HEK293 (cell line): ENCODE data around the gene RAB36.
A peak's percentile ranks its signal among the peaks of the same experiment; 100 is the strongest.

Source experiments
- EGR2 ChIP-seq: fragments of 450-650 bp; formaldehyde crosslinking; IDR thresholded peaks from 2 replicates; pipeline ENCODE4 v1.5.1; 2016; ENCODE audit warnings: low read depth, missing biosample characterization, missing genetic modification characterization
- GFI1B ChIP-seq: fragments of 450-650 bp; formaldehyde crosslinking; IDR thresholded peaks from 2 replicates; pipeline ENCODE4 v1.5.1; 2016; ENCODE audit warnings: missing biosample characterization, missing genetic modification characterization
- HIC1 ChIP-seq: fragments of 450-650 bp; formaldehyde crosslinking; IDR thresholded peaks from 2 replicates; pipeline ENCODE4 v1.5.1; 2016; ENCODE audit warnings: missing biosample characterization, missing genetic modification characterization
- IKZF3 ChIP-seq: fragments of 450-650 bp; IDR thresholded peaks from 2 replicates; pipeline ENCODE4 v1.5.0; 2018; ENCODE audit warnings: missing biosample characterization, mild to moderate bottlenecking, missing genetic modification characterization, moderate library complexity
- KLF10 ChIP-seq: fragments of 450-650 bp; IDR thresholded peaks from 2 replicates; pipeline ENCODE4 v1.5.1; 2018; ENCODE audit warnings: missing biosample characterization, mild to moderate bottlenecking, missing genetic modification characterization
- KLF16 ChIP-seq: fragments of 450-650 bp; formaldehyde crosslinking; IDR thresholded peaks from 2 replicates; pipeline ENCODE4 v1.5.1; 2017; ENCODE audit warnings: missing biosample characterization, missing genetic modification characterization
- MZF1 ChIP-seq: fragments of 450-650 bp; formaldehyde crosslinking; IDR thresholded peaks from 2 replicates; pipeline ENCODE4 v1.5.1; 2017; ENCODE audit warnings: missing biosample characterization, missing genetic modification characterization, borderline replicate concordance
- OSR2 ChIP-seq: fragments of 450-650 bp; formaldehyde crosslinking; IDR thresholded peaks from 2 replicates; pipeline ENCODE4 v1.5.1; 2016; ENCODE audit warnings: missing biosample characterization, missing genetic modification characterization
- PRDM6 ChIP-seq: fragments of 450-650 bp; formaldehyde crosslinking; IDR thresholded peaks from 2 replicates; pipeline ENCODE4 v1.5.1; 2017; ENCODE audit warnings: missing biosample characterization, missing genetic modification characterization
- SCRT1 ChIP-seq: fragments of 450-650 bp; formaldehyde crosslinking; IDR thresholded peaks from 2 replicates; pipeline ENCODE4 v1.5.1; 2016; ENCODE audit warnings: missing biosample characterization, missing genetic modification characterization, borderline replicate concordance
- YY1 ChIP-seq: fragments of 450-650 bp; formaldehyde crosslinking; IDR thresholded peaks from 2 replicates; pipeline ENCODE4 v1.5.1; 2018; ENCODE audit warnings: missing biosample characterization, missing genetic modification characterization
- ZBTB44 ChIP-seq: fragments of 450-650 bp; IDR thresholded peaks from 2 replicates; pipeline ENCODE4 v1.5.1; 2018; ENCODE audit warnings: missing biosample characterization, mild to moderate bottlenecking, missing genetic modification characterization
- ZFHX2 ChIP-seq: fragments of 450-650 bp; formaldehyde crosslinking; conservative IDR thresholded peaks from 2 replicates; pipeline ENCODE4 v1.5.1; 2016; ENCODE audit warnings: missing biosample characterization, missing genetic modification characterization
- ZFP69B ChIP-seq: fragments of 450-650 bp; formaldehyde crosslinking; IDR thresholded peaks from 2 replicates; pipeline ENCODE4 v1.5.1; 2016; ENCODE audit warnings: missing biosample characterization, missing genetic modification characterization
- ZNF121 ChIP-seq: fragments of 450-650 bp; formaldehyde crosslinking; IDR thresholded peaks from 2 replicates; pipeline ENCODE4 v1.5.1; 2016; ENCODE audit warnings: missing biosample characterization, missing genetic modification characterization
- ZNF184 ChIP-seq: fragments of 450-650 bp; IDR thresholded peaks from 2 replicates; pipeline ENCODE4 v1.5.1; 2018; ENCODE audit warnings: missing biosample characterization, mild to moderate bottlenecking, missing genetic modification characterization
- ZNF202 ChIP-seq: fragments of 450-650 bp; formaldehyde crosslinking; IDR thresholded peaks from 2 replicates; pipeline ENCODE4 v1.5.1; 2016; ENCODE audit warnings: missing biosample characterization, missing genetic modification characterization, borderline replicate concordance
- ZNF23 ChIP-seq: fragments of 450-650 bp; formaldehyde crosslinking; IDR thresholded peaks from 2 replicates; pipeline ENCODE4 v1.5.1; 2016; ENCODE audit warnings: missing biosample characterization, missing genetic modification characterization, borderline replicate concordance
- ZNF24 ChIP-seq: fragments of 450-650 bp; formaldehyde crosslinking; IDR thresholded peaks from 2 replicates; pipeline ENCODE4 v1.5.1; 2016; ENCODE audit warnings: missing biosample characterization, missing genetic modification characterization
- ZNF248 ChIP-seq: fragments of 450-650 bp; formaldehyde crosslinking; IDR thresholded peaks from 2 replicates; pipeline ENCODE4 v1.5.1; 2017; ENCODE audit warnings: missing biosample characterization, missing genetic modification characterization
- ZNF354C ChIP-seq: fragments of 450-650 bp; formaldehyde crosslinking; IDR thresholded peaks from 2 replicates; pipeline ENCODE4 v1.5.1; 2016; ENCODE audit warnings: missing biosample characterization, missing genetic modification characterization, low read depth, borderline replicate concordance
- ZNF391 ChIP-seq: fragments of 450-650 bp; formaldehyde crosslinking; IDR thresholded peaks from 2 replicates; pipeline ENCODE4 v1.5.1; 2016; ENCODE audit warnings: low read depth, missing biosample characterization, missing genetic modification characterization, borderline replicate concordance
- ZNF398 ChIP-seq: fragments of 450-650 bp; formaldehyde crosslinking; IDR thresholded peaks from 2 replicates; pipeline ENCODE4 v1.5.1; 2017; ENCODE audit warnings: missing biosample characterization, missing genetic modification characterization
- ZNF473 ChIP-seq: fragments of 450-650 bp; formaldehyde crosslinking; IDR thresholded peaks from 2 replicates; pipeline ENCODE4 v1.5.1; 2017; ENCODE audit warnings: missing biosample characterization, missing genetic modification characterization
- ZNF488 ChIP-seq: fragments of 450-650 bp; formaldehyde crosslinking; IDR thresholded peaks from 2 replicates; pipeline ENCODE4 v1.5.1; 2016; ENCODE audit warnings: missing biosample characterization, missing genetic modification characterization
- ZNF558 ChIP-seq: fragments of 450-650 bp; formaldehyde crosslinking; IDR thresholded peaks from 2 replicates; pipeline ENCODE4 v1.5.1; 2016; ENCODE audit warnings: missing biosample characterization, missing genetic modification characterization
- ZNF585B ChIP-seq: fragments of 450-650 bp; formaldehyde crosslinking; IDR thresholded peaks from 2 replicates; pipeline ENCODE4 v1.5.1; 2016; ENCODE audit warnings: missing biosample characterization, missing genetic modification characterization
- ZNF664 ChIP-seq: fragments of 450-650 bp; formaldehyde crosslinking; IDR thresholded peaks from 2 replicates; pipeline ENCODE4 v1.5.1; 2016; ENCODE audit warnings: missing biosample characterization, missing genetic modification characterization
- ZNF670 ChIP-seq: fragments of 450-650 bp; formaldehyde crosslinking; IDR thresholded peaks from 2 replicates; pipeline ENCODE4 v1.5.1; 2016; ENCODE audit warnings: missing biosample characterization, missing genetic modification characterization, low read depth
- ZNF704 ChIP-seq: fragments of 450-650 bp; formaldehyde crosslinking; IDR thresholded peaks from 2 replicates; pipeline ENCODE4 v1.5.1; 2016; ENCODE audit warnings: missing biosample characterization, missing genetic modification characterization

Gene RAB36

GRCh38 chr22:23178512-23179254 is 33.4 kb downstream of the RAB36 start (continued):
- TF ChIP-seq ZNF184: no peak
- no peak for TF ChIP-seq GFI1B (tag by site-specific recombination)
- TF ChIP-seq MZF1 (tag by site-specific recombination): no peak
- no peak for TF ChIP-seq ZNF670 (tag by site-specific recombination)
- TF ChIP-seq ZNF664 (tag by site-specific recombination): no peak
- no peak for TF ChIP-seq ZNF202 (tag by site-specific recombination)
- no peak for TF ChIP-seq KLF10
- no peak for TF ChIP-seq ZNF473
- TF ChIP-seq ZNF488 (tag by site-specific recombination): no peak
- no peak for TF ChIP-seq PRDM6 (tag by site-specific recombination)
- TF ChIP-seq ZFP69B: peak; percentile 87
- no peak for TF ChIP-seq ZNF354C (tag by site-specific recombination)
- TF ChIP-seq ZNF23: no peak
- no peak for TF ChIP-seq SCRT1 (tag by site-specific recombination)
- TF ChIP-seq ZNF585B (tag by site-specific recombination): peak; percentile 80
- no peak for TF ChIP-seq ZNF24 (tag by site-specific recombination)
- peak; percentile 77 for TF ChIP-seq ZFHX2
- TF ChIP-seq ZNF398: no peak
- TF ChIP-seq HIC1: no peak
- TF ChIP-seq ZNF248 (tag by site-specific recombination): no peak
- peak; percentile 45; the same call in 1 of the 2 replicates for TF ChIP-seq EGR2 (tag by site-specific recombination)
- TF ChIP-seq ZBTB44: no peak
- TF ChIP-seq YY1 (tag by site-specific recombination): no peak
- no peak for TF ChIP-seq ZNF558
- peak; percentile 96 for TF ChIP-seq IKZF3
- TF ChIP-seq KLF16 (tag by site-specific recombination): 0 out of 2 replicates have a peak, but pooled peaks have one; percentile 40
- TF ChIP-seq ZNF704: no peak
- TF ChIP-seq ZNF391: no peak
- TF ChIP-seq ZNF121: 0 out of 2 replicates have a peak, but pooled peaks have one; percentile 8
- TF ChIP-seq OSR2: no peak
